HG03025 (cell line): Measurements from ENCODE around the gene SUPT7L.
"Not testable (repeated sequence)": the region's sequence is repeated elsewhere in the genome, so short reads cannot be mapped to it uniquely, and the experiment has no call there.

Experiments
- ATAC-seq: cut with Tn5 transposase; IDR thresholded peaks from one replicate; pipeline ENCODE4 v1.9.1; 2021; ENCODE audit warnings: mild to moderate bottlenecking, moderate library complexity; ENCODE audit not compliant: unreplicated experiment, low FRiP score

The SUPT7L gene

DNA sequence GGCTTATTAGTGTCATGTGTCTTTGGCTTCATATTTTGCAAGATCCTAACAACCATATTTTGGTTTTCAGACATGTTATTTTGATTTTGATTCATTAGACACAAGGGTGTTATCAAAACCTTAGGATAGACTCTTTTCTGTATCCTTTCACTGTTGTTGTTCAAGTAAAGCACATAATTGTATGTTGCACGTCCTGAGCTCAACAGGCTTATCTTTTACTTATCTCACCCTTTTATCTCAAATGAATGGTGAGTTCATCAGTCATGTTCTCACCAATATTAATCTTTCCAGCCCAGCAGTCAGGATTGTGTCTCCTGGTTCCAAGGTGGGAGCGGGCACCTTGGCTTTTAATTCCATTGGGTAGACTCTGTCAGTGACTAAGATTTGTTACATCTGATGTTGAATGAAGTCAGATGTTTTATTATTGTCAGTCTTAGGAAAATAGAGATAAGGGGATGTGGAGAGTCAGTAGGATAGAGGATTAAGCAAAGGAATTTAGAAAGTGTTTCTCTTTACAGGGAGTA, 22.6 kb downstream of the SUPT7L start:
- no peak for ATAC-seq

DNA sequence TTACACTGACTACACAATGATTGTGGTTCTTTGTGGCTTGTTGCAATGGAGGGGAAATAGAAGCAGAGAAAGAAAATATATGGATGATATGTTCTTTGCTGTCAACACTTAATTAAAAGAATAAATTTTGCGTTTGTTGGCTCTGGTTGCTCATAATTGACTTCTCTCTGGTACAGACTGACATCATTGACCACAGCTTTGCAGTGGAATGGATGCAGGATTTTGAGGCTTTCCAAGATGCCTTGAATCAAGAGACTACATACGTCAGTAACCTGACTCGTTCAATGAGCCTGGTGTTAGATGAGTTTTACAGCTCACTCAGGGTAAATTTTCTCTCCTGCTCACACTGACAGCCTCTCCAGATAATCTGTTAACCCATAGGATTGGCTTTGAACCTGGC, 24.7 kb downstream of the SUPT7L start:
- ATAC-seq: no peak

- no peak for ATAC-seq
Measured at GRCh38 chr2:27638037-27638637, 25.3 kb downstream of the SUPT7L start.

DNA sequence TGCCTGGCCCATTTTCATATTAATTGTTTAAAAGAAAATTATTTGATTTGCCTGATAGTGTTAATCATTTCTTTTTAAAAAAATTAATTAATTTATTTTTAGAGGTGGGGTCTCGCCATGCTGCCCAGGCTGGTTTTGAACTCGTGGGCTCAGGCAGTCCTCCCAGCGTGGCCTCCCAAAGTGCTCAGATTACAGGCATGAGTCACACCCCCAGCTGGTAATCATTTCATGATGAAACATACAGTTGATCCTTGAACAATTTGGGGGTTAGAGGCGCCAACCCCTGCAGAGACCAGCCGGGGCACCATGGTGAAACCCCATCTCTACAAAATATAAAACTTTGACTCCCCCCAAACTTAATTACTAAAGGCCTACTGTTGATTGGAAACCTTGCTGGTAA, 26.6 kb downstream of the SUPT7L start:
- no peak for ATAC-seq

- no peak for ATAC-seq
Measured at GRCh38 chr2:27634291-27634690, 29.1 kb downstream of the SUPT7L start.

- not testable (repeated sequence) for ATAC-seq
Measured at GRCh38 chr2:27630257-27630656, 33.2 kb downstream of the SUPT7L start.

DNA sequence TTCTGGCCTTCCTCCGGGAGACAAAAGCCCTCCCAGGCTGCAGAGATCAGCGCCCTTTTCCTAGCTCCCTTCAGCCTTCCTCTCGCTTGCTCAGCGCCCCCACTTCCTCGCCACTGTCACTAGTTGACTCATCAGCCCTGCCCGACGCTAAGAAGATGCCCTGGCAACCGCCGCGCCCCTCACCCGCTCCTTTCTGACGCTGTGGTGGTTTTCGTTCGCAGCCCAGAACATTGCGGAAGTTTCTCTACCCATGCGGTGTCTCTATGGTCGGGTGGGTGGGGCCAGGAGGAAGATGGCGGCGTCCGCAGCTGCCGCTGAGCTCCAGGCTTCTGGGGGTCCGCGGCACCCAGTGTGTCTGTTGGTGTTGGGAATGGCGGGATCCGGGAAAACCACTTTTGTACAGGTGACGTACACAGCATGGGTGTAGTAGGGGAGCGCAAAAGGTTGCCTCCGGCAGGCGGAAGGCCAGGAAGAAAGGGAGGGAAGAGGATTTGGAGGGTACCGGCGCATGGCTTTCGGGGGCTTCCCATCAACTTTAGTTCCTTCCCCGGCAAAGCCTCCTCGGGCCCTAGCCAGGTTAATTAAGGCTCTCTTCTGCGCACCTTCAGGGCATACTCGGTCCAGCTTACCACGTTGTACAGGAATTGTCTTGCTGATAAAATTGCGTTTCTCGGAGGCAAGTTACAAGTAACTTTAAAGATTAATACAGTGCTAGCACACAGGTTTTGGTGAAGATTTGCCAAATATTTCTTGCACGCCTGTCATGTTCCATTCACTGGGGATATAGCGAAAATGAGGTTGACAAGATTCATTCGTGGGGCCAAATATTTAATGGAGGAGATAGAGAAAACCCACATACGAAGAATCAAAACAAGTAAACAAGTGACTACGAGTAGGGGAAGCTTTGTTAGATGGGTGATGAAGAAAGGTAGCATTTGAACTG, 34.4 kb downstream of the SUPT7L start, which contains the start of the genes CCDC121 and GPN1:
Gene CCDC121, minus strand, starts transcription at position 246 of the 943 bp plus-strand sequence. CDS start 1,213 bp downstream, outside the sequence.
Gene GPN1, plus strand, starts transcription at position 284 of the 943 bp plus-strand sequence. Its CDS starts 9 bp downstream, at position 293.
- peak; percentile 97 for ATAC-seq

- ATAC-seq: peak; percentile 22
Measured at GRCh38 chr2:27627963-27628766, 35.2 kb downstream of the SUPT7L start.

DNA sequence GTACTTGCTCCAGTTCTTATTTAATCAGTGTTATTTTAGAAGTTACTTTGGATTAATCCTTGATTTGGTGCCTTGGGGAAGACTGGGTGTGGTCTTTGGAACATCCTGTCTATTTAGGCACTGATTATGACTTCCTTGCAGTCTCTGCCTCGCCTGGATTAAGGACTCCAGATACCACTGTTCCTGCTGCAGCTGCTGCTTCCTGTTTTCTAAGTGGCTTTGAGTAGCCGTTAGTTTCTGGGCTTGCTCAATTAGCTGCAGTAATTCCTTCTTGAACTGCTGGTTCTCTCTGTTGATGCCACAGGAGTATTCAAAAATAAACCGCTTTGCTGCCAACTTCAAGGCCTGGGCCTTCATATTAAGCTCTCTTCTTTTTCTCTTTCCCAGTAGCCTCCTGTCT, 36.5 kb downstream of the SUPT7L start:
- ATAC-seq: not testable (repeated sequence)

DNA sequence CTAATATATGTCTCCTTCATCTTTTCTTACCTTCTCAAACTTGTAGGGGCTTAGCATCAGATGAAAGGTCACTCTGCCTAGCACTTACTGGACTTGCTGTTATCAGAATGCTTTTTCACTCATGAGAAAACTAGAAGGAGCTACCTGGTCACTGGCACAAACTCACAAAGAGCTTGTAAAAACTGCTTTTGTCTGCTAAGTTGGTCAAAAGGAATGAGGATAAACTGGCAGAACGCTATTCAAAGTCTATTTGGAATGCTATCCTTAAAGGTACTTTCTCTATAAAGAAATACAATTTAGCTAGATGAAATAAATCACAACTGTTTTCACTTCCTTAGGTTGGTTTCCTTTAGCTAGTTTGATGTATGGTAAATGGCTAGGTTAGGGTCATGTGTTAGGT, 37.1 kb downstream of the SUPT7L start:
- not testable (repeated sequence) for ATAC-seq

- no peak for ATAC-seq
Measured at GRCh38 chr2:27624943-27625342, 38.5 kb downstream of the SUPT7L start.

DNA sequence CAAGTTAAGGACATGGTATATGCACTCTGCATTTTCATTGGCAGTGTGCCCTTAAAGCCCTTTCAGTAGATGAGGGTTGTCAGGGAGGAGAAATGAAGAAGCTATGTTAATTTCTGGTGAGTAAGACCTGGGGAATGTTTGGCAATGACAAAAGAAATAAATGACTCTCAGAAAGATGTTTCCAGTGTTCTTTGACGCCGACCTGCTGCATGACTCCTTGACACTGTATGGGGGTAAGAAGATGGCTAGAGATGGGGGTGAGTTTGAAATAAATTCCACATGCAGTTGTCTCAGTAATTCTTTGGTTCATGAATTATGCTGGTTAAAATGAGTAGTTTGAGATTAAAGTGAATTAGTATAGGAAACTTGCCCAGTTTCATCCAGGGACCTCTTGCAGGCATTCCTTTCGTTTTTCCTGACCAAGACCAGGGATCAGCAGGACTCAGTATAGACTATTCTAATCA, 40.5 kb downstream of the SUPT7L start:
- no peak for ATAC-seq

GRCh38 chr2:27621524-27621923, 41.9 kb downstream of the SUPT7L start:
- ATAC-seq: no peak

- ATAC-seq: no peak
Measured at GRCh38 chr2:27615316-27615715, 48.1 kb downstream of the SUPT7L start.

- no peak for ATAC-seq
Measured at GRCh38 chr2:27613985-27614384, 49.4 kb downstream of the SUPT7L start.

GRCh38 chr2:27606611-27607010, 56.8 kb downstream of the SUPT7L start:
- no peak for ATAC-seq
